ENCODE measurements around the gene DUSP3. TPM values are rescaled to one million over a fixed set of nuclear protein-coding genes. Genes with fewer than 3 reads are reported as not detected.

DUSP3 gene
- total and polyA plus RNA-seq, 2 donors (not counting 1 experiment from before 2014, with no cell fraction given): 8.9 to 18.2 TPM

DNA sequence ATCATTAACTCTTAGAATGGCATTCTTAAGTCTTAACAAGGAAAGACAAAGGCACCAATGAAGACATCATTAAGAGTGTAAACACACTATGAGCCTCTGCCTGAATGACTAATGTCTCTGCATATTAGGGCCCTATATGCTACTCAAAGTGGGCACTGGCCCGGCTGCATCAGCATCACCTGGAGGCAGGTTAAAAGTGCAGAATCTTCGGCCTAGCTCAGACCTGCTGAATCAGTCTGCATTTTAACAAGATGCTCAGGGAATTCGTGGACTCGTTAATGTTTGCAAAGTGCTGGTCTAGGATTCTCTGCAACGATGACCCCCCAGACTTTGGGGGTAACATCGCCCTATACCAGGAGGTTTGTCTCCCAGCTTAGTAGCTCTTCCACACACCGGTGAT is 47.4 kb upstream of the DUSP3 start:
- H3K27me3 ChIP-seq (replicated peaks in 1 of 4; ENCODE audit: control extremely low read depth in 1 of 4, control insufficient read depth in 3 of 4, insufficient read depth in 4 of 4, low read length in 3 of 4): peaks cover 0 to 4% (median 0%) of the 10 kb centered on the region in 4 experiments
- H4K20me1 ChIP-seq (ENCODE audit: control insufficient read depth, insufficient read depth, low read length, poor library complexity, severe bottlenecking): no peaks in the 10 kb centered on the region
- no peaks in the 10 kb centered on the region for H3K9me3 ChIP-seq (ENCODE audit: control extremely low read depth in 1 of 3, control insufficient read depth in 2 of 3, insufficient read depth in 1 of 3, low read length in 2 of 3)
- DNase-seq: no peak
- no peak overlapping the region for H3K27ac ChIP-seq (ENCODE audit: low read length in 2 of 2)
- H3K4me1 ChIP-seq (ENCODE audit: control insufficient read depth in 2 of 2, insufficient read depth in 2 of 2, low read length in 2 of 2): no peaks in the 10 kb centered on the region
- no peaks in the 10 kb centered on the region for H3K4me1 Mint-ChIP-seq
- no peaks in the 10 kb centered on the region for H3K79me2 ChIP-seq (ENCODE audit: control insufficient read depth, insufficient read depth, low read length)
- no peaks in the 10 kb centered on the region for H3K36me3 ChIP-seq (replicated peaks in 1 of 2; ENCODE audit: control extremely low read depth in 1 of 2, control insufficient read depth in 1 of 2, extremely low read depth in 1 of 2, insufficient read depth in 2 of 2, low read length in 1 of 2)
- H3K27me3 Mint-ChIP-seq: peaks cover 33% of the 10 kb centered on the region
- CTCF ChIA-PET: interaction anchor here (1.2 kb wide), 1 partner anchor 12 kb away, joined by 3 read pairs; no protein-coding TSS in a partner anchor
- no peaks in the 10 kb centered on the region for H3K9me3 Mint-ChIP-seq (ENCODE audit: insufficient read depth)
- H3K4me2 ChIP-seq (replicated peaks; ENCODE audit: low read depth, low read length, poor library complexity, severe bottlenecking): no peak overlapping the region
- H3K4me3 ChIP-seq (ENCODE audit: control extremely low read depth in 1 of 5, extremely low read depth in 1 of 5, insufficient read depth in 1 of 5, low read depth in 2 of 5, low read length in 4 of 5): no peak overlapping the region
- H3K4me3 Mint-ChIP-seq: no peak overlapping the region
- TF ChIP-seq, protein P1, sequence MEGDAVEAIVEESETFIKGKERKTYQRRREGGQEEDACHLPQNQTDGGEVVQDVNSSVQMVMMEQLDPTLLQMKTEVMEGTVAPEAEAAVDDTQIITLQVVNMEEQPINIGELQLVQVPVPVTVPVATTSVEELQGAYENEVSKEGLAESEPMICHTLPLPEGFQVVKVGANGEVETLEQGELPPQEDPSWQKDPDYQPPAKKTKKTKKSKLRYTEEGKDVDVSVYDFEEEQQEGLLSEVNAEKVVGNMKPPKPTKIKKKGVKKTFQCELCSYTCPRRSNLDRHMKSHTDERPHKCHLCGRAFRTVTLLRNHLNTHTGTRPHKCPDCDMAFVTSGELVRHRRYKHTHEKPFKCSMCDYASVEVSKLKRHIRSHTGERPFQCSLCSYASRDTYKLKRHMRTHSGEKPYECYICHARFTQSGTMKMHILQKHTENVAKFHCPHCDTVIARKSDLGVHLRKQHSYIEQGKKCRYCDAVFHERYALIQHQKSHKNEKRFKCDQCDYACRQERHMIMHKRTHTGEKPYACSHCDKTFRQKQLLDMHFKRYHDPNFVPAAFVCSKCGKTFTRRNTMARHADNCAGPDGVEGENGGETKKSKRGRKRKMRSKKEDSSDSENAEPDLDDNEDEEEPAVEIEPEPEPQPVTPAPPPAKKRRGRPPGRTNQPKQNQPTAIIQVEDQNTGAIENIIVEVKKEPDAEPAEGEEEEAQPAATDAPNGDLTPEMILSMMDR (IDR thresholded peaks at IDR 0.05): no peak
- TF ChIP-seq EZH2 (IDR thresholded peaks at IDR 0.05; ENCODE audit: borderline replicate concordance, insufficient read depth, low read depth, low read length, poor library complexity, severe bottlenecking): no peak
- H3K9ac ChIP-seq (ENCODE audit: low read length): no peak overlapping the region
- WGBS (ENCODE audit: insufficient coverage): 90% methylated on average over 5 of the region's 7 CpGs
- no peak for ATAC-seq (ENCODE audit: low read depth)
- intact Hi-C loops (cut with micrococcal nuclease): no loop called here
- H2AFZ ChIP-seq (ENCODE audit: insufficient read depth, low read depth, low read length, poor library complexity, severe bottlenecking): no peak overlapping the region
- POLR2A ChIA-PET: no interaction called here
- no peak overlapping the region for H3K27ac Mint-ChIP-seq

DNA sequence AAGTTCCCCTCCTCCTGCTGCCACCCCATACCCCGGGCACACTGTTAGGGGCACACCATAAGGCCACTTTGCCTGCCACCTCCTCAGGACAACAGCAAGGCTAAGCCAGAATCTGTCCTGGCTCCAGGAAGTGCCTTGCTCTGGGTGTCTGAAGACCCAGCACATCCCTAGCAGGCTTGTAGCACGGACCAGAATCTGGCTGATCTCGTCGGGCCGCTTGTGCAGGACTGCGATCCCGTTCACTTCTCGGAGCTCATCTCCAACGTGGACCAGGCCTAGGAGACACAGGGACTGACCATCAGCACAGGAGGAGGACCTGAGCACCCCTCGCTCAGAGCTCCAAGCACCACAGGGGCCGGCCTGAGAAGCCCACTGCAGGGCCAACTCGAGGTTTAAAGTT is 46.8 kb upstream of the DUSP3 start:
- Histone ChIP-seq H3K9ac (ENCODE audit: low read length) (no peak overlapping the region), H3K36me3 (replicated peaks in 1 of 2; ENCODE audit: control extremely low read depth in 1 of 2, control insufficient read depth in 1 of 2, extremely low read depth in 1 of 2, insufficient read depth in 2 of 2, low read length in 1 of 2) (no peaks in the 10 kb centered on the region), H3K27me3 (replicated peaks in 1 of 4; ENCODE audit: control extremely low read depth in 1 of 4, control insufficient read depth in 3 of 4, insufficient read depth in 4 of 4, low read length in 3 of 4) (no peaks in the 10 kb centered on the region), H3K4me3 (ENCODE audit: control extremely low read depth in 1 of 5, extremely low read depth in 1 of 5, insufficient read depth in 1 of 5, low read depth in 2 of 5, low read length in 4 of 5) (no peak overlapping the region), H3K9me3 (ENCODE audit: control extremely low read depth in 1 of 3, control insufficient read depth in 2 of 3, insufficient read depth in 1 of 3, low read length in 2 of 3) (no peaks in the 10 kb centered on the region), H3K4me1 (ENCODE audit: control insufficient read depth in 2 of 2, insufficient read depth in 2 of 2, low read length in 2 of 2) (no peaks in the 10 kb centered on the region), H3K4me2 (replicated peaks; ENCODE audit: low read depth, low read length, poor library complexity, severe bottlenecking) (no peak overlapping the region), H3K79me2 (ENCODE audit: control insufficient read depth, insufficient read depth, low read length) (no peaks in the 10 kb centered on the region), H4K20me1 (ENCODE audit: control insufficient read depth, insufficient read depth, low read length, poor library complexity, severe bottlenecking) (no peaks in the 10 kb centered on the region), H2AFZ (ENCODE audit: insufficient read depth, low read depth, low read length, poor library complexity, severe bottlenecking) (no peak overlapping the region), H3K27ac (ENCODE audit: low read length in 2 of 2) (no peak overlapping the region)
- TF ChIP-seq, protein P1 (IDR thresholded peaks at IDR 0.05): no peak
- no peak for TF ChIP-seq EZH2 (IDR thresholded peaks at IDR 0.05; ENCODE audit: borderline replicate concordance, insufficient read depth, low read depth, low read length, poor library complexity, severe bottlenecking)
- ChIA-PET CTCF (no interaction called here), POLR2A (no interaction called here)
- intact Hi-C loops (cut with micrococcal nuclease): no loop called here
- no peak for ATAC-seq (ENCODE audit: low read depth)
- peaks cover 27% of the 10 kb centered on the region for H3K27me3 Mint-ChIP-seq
- no peak overlapping the region for H3K4me3 Mint-ChIP-seq
- H3K4me1 Mint-ChIP-seq: no peaks in the 10 kb centered on the region
- DNase-seq: no peak
- H3K9me3 Mint-ChIP-seq (ENCODE audit: insufficient read depth): no peaks in the 10 kb centered on the region
- WGBS (ENCODE audit: insufficient coverage): 93% methylated on average over 12 of the region's 12 CpGs
- no peak overlapping the region for H3K27ac Mint-ChIP-seq
